Activated T-helper 1 cell treated with anti-CD3 and anti-CD28 coated beads, Interleukin-2, amount 50 U/mL, for 16 hours (primary cell): ENCODE data around the gene G2E3.
"Not testable (repeated sequence)": the region's sequence is repeated elsewhere in the genome, so short reads cannot be mapped to it uniquely, and the experiment has no call there.

Source experiments
- DNase-seq, 2 donors: peaks; one replicate each; pipeline ENCODE4 v3.0.0-alpha.2; 2020; ENCODE audit warnings: low read depth in 1 of 2, low spot score in 1 of 2

Gene G2E3

GRCh38 chr14:30603402-30603801 is 44.4 kb downstream of the G2E3 start:
- no peak for DNase-seq

GRCh38 chr14:30604696-30605095 is 45.7 kb downstream of the G2E3 start:
- DNase-seq = not testable (repeated sequence)

- DNase-seq = no peak
Observed at GRCh38 chr14:30607156-30607780, 48.3 kb downstream of the G2E3 start.

- no peak for DNase-seq
Observed at GRCh38 chr14:30608533-30609006, 49.6 kb downstream of the G2E3 start.

- DNase-seq = no peak
Observed at GRCh38 chr14:30610787-30611343, 51.9 kb downstream of the G2E3 start.

- DNase-seq = no peak
Observed at GRCh38 chr14:30614155-30614554, 55.2 kb downstream of the G2E3 start.

GRCh38 chr14:30620178-30620577 is 61.2 kb downstream of the G2E3 start:
- DNase-seq = no peak

- DNase-seq = no peak
Observed at GRCh38 chr14:30621354-30621939, 62.5 kb downstream of the G2E3 start.

GRCh38 chr14:30621940-30622830 is 63.2 kb downstream of the G2E3 start, which contains the start of gene SCFD1:
TSS of gene SCFD1 (plus strand) at chr14:30622319. CDS start at chr14:30622339, 20 bp downstream.
- peak; percentile 85 to 89 for DNase-seq

GRCh38 chr14:30623412-30624131 is 64.6 kb downstream of the G2E3 start:
- no peak for DNase-seq

GRCh38 chr14:30624132-30624423 is 65.1 kb downstream of the G2E3 start:
- DNase-seq = no peak

- no peak for DNase-seq
Observed at GRCh38 chr14:30625533-30625932, 66.6 kb downstream of the G2E3 start.

- not testable (repeated sequence) for DNase-seq
Observed at GRCh38 chr14:30629432-30629831, 70.5 kb downstream of the G2E3 start.

- DNase-seq = no peak
Observed at GRCh38 chr14:30630248-30630647, 71.3 kb downstream of the G2E3 start.

- DNase-seq = no peak
Observed at GRCh38 chr14:30632730-30633129, 73.8 kb downstream of the G2E3 start.

- no peak for DNase-seq
Observed at GRCh38 chr14:30638926-30639325, 80.0 kb downstream of the G2E3 start.

GRCh38 chr14:30641207-30641606 is 82.2 kb downstream of the G2E3 start:
- DNase-seq = no peak

GRCh38 chr14:30644462-30644861 is 85.5 kb downstream of the G2E3 start:
- DNase-seq = not testable (repeated sequence)

- no peak for DNase-seq
Observed at GRCh38 chr14:30645600-30645999, 86.6 kb downstream of the G2E3 start.

GRCh38 chr14:30648471-30648870 is 89.5 kb downstream of the G2E3 start:
- DNase-seq = no peak

- no peak for DNase-seq
Observed at GRCh38 chr14:30651937-30652336, 93.0 kb downstream of the G2E3 start.
